Activated CD4-positive, alpha-beta T cell treated with anti-CD3 and anti-CD28 coated beads, Interleukin-2, amount 10 ng/mL, durations not matched to agents 24 days and 14 days (primary cell): Measurements from ENCODE around the gene EXOC4. TPM values are rescaled to one million over a fixed set of nuclear protein-coding genes. Genes with fewer than 3 reads are reported as not detected.

Experiments used
- DNase-seq: peaks from one replicate; pipeline ENCODE4 v3.0.0; 2022
- H3K27ac Mint-ChIP-seq: one replicate; pipeline ENCODE4 v1.8.0; 2022; ENCODE audit warnings: mild to moderate bottlenecking, mixed read lengths
- H3K27me3 Mint-ChIP-seq: one replicate; pipeline ENCODE4 v1.8.0; 2022; ENCODE audit warnings: mixed read lengths
- H3K36me3 Mint-ChIP-seq: one replicate; pipeline ENCODE4 v1.8.0; 2022; ENCODE audit warnings: low read depth, mild to moderate bottlenecking, mixed read lengths
- H3K4me1 Mint-ChIP-seq: one replicate; pipeline ENCODE4 v1.8.0; 2021; ENCODE audit warnings: mixed read lengths
- H3K4me3 Mint-ChIP-seq: one replicate; pipeline ENCODE4 v1.8.0; 2022; ENCODE audit warnings: mild to moderate bottlenecking, moderate library complexity, mixed read lengths
- H3K9me3 Mint-ChIP-seq: one replicate; pipeline ENCODE4 v1.8.0; 2021; ENCODE audit warnings: mixed read lengths
- intact Hi-C: fragments of 100-400 bp; cut with micrococcal nuclease; formaldehyde crosslinking; loops from one replicate; pipeline ENCODE4 v1.15.1; 2023
- total RNA-seq: library from RNA; stranded (reverse); gene quantifications from 2 replicates; pipeline ENCODE4 v1.2.3, GENCODE V29; 2022

Gene EXOC4
- total RNA-seq, 1 donor from 2014 or later: 53.0 TPM

GRCh38 chr7:133517766-133518165, 264.9 kb downstream of the EXOC4 start:
- peaks cover 2% of the 10 kb centered on the region for H3K36me3 Mint-ChIP-seq
- intact Hi-C loops: no loop called here
- H3K9me3 Mint-ChIP-seq: peaks cover 14% of the 10 kb centered on the region
- DNase-seq: no peak
- H3K27me3 Mint-ChIP-seq: no peaks in the 10 kb centered on the region
- no peak overlapping the region for H3K4me3 Mint-ChIP-seq
- no peaks in the 10 kb centered on the region for H3K4me1 Mint-ChIP-seq
- no peak overlapping the region for H3K27ac Mint-ChIP-seq

GRCh38 chr7:133518718-133519117, 265.8 kb downstream of the EXOC4 start:
- DNase-seq: no peak
- Mint-ChIP-seq H3K36me3 (peaks cover 2% of the 10 kb centered on the region), H3K4me3 (no peak overlapping the region), H3K9me3 (peaks cover 14% of the 10 kb centered on the region), H3K27me3 (no peaks in the 10 kb centered on the region), H3K4me1 (no peaks in the 10 kb centered on the region), H3K27ac (no peak overlapping the region)
- intact Hi-C loops: no loop called here

- DNase-seq: no peak
- peaks cover 2% of the 10 kb centered on the region for H3K36me3 Mint-ChIP-seq
Observed at GRCh38 chr7:133520248-133520647, 267.4 kb downstream of the EXOC4 start.

GRCh38 chr7:133522501-133522900, 269.6 kb downstream of the EXOC4 start:
- Mint-ChIP-seq H3K27me3 (no peaks in the 10 kb centered on the region), H3K4me3 (no peak overlapping the region), H3K36me3 (peaks cover 2% of the 10 kb centered on the region), H3K9me3 (peaks cover 5% of the 10 kb centered on the region), H3K27ac (no peak overlapping the region), H3K4me1 (no peaks in the 10 kb centered on the region)
- DNase-seq: no peak
- intact Hi-C loops: no loop called here

More at GRCh38 chr7:133520248-133520647, 267.4 kb downstream of the EXOC4 start:
- Mint-ChIP-seq H3K9me3 (peaks cover 14% of the 10 kb centered on the region), H3K27me3 (no peaks in the 10 kb centered on the region), H3K4me1 (no peaks in the 10 kb centered on the region), H3K27ac (no peak overlapping the region), H3K4me3 (no peak overlapping the region)
- intact Hi-C loops: no loop called here

- H3K4me1 Mint-ChIP-seq: no peaks in the 10 kb centered on the region
- intact Hi-C loops: no loop called here
- no peak overlapping the region for H3K4me3 Mint-ChIP-seq
- H3K27me3 Mint-ChIP-seq: no peaks in the 10 kb centered on the region
- no peaks in the 10 kb centered on the region for H3K9me3 Mint-ChIP-seq
- H3K27ac Mint-ChIP-seq: no peak overlapping the region
- no peaks in the 10 kb centered on the region for H3K36me3 Mint-ChIP-seq
- DNase-seq: no peak
Observed at GRCh38 chr7:133528796-133529195, 275.9 kb downstream of the EXOC4 start.

GRCh38 chr7:133529861-133530260, 277.0 kb downstream of the EXOC4 start:
- Mint-ChIP-seq H3K27ac (no peak overlapping the region), H3K4me3 (no peak overlapping the region), H3K4me1 (no peaks in the 10 kb centered on the region), H3K9me3 (no peaks in the 10 kb centered on the region), H3K27me3 (no peaks in the 10 kb centered on the region), H3K36me3 (no peaks in the 10 kb centered on the region)
- DNase-seq: no peak
- intact Hi-C loops: no loop called here

GRCh38 chr7:133530682-133531081, 277.8 kb downstream of the EXOC4 start:
- Mint-ChIP-seq H3K4me1 (no peaks in the 10 kb centered on the region), H3K36me3 (no peaks in the 10 kb centered on the region), H3K27me3 (no peaks in the 10 kb centered on the region), H3K9me3 (no peaks in the 10 kb centered on the region), H3K27ac (no peak overlapping the region), H3K4me3 (no peak overlapping the region)
- no peak for DNase-seq
- intact Hi-C loops: no loop called here

DNA sequence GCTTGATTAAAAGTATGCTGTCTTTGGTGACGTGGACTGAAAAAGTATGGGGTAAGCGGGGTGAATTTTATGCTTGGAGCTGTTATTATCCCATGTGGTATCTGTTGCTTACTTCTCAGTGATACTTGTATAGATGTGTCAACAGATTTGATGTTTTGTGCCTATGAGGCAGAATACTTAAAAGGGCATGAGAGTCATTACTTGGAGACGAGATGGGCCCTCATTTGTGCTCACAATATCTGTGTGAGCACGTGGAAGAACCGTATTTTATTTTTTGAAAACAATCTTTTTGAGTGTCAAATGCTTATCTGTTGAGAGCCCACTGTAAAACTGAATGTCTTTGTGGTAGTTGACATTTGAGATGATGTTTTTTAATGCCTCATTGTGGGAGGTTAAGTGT, 281.9 kb downstream of the EXOC4 start:
- H3K9me3 Mint-ChIP-seq: no peaks in the 10 kb centered on the region
- H3K36me3 Mint-ChIP-seq: peaks cover 2% of the 10 kb centered on the region
- H3K27ac Mint-ChIP-seq: no peak overlapping the region
- no peaks in the 10 kb centered on the region for H3K4me1 Mint-ChIP-seq
- DNase-seq: no peak
- H3K27me3 Mint-ChIP-seq: no peaks in the 10 kb centered on the region
- H3K4me3 Mint-ChIP-seq: no peak overlapping the region
- intact Hi-C loops: no loop called here

DNA sequence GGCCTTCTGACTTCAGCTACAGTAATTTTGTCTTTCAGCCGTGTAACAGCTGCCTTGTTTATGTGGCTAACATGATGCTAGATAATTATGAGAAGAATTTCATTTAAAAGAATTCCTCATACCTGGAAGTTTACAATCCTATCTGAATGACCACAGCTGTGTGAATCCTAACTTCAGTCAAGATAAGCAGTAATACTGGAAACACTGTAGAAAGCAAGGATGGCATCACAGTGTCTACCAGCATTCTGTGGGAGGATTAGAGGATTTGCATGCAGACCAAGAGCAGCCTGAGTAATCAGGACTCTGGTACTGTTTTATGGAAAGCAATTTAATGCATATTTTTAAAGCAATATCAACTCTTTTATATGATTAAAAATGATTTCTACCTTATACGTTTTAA, 282.4 kb downstream of the EXOC4 start:
- no peak overlapping the region for H3K27ac Mint-ChIP-seq

GRCh38 chr7:133536450-133536849, 283.6 kb downstream of the EXOC4 start:
- intact Hi-C loops: no loop called here
- Mint-ChIP-seq H3K27ac (no peak overlapping the region), H3K4me3 (no peak overlapping the region)

More for the DNA sequence above, 282.4 kb downstream of the EXOC4 start:
- Mint-ChIP-seq H3K27me3 (no peaks in the 10 kb centered on the region), H3K4me1 (no peaks in the 10 kb centered on the region), H3K4me3 (no peak overlapping the region), H3K36me3 (peaks cover 2% of the 10 kb centered on the region), H3K9me3 (no peaks in the 10 kb centered on the region)
- intact Hi-C loops: no loop called here
- DNase-seq: no peak

GRCh38 chr7:133539016-133539415, 286.1 kb downstream of the EXOC4 start:
- DNase-seq: no peak
- no peak overlapping the region for H3K4me3 Mint-ChIP-seq
- intact Hi-C loops: no loop called here
- no peaks in the 10 kb centered on the region for H3K9me3 Mint-ChIP-seq
- peaks cover 2% of the 10 kb centered on the region for H3K36me3 Mint-ChIP-seq
- no peak overlapping the region for H3K27ac Mint-ChIP-seq
- no peaks in the 10 kb centered on the region for H3K4me1 Mint-ChIP-seq
- no peaks in the 10 kb centered on the region for H3K27me3 Mint-ChIP-seq

More at GRCh38 chr7:133536450-133536849, 283.6 kb downstream of the EXOC4 start:
- no peak for DNase-seq
- no peaks in the 10 kb centered on the region for H3K27me3 Mint-ChIP-seq
- peaks cover 2% of the 10 kb centered on the region for H3K36me3 Mint-ChIP-seq
- H3K4me1 Mint-ChIP-seq: no peaks in the 10 kb centered on the region
- H3K9me3 Mint-ChIP-seq: no peaks in the 10 kb centered on the region

GRCh38 chr7:133540096-133540860, 287.4 kb downstream of the EXOC4 start:
- Mint-ChIP-seq H3K27me3 (no peaks in the 10 kb centered on the region), H3K4me3 (no peak overlapping the region), H3K4me1 (no peaks in the 10 kb centered on the region)

GRCh38 chr7:133542209-133542780, 289.4 kb downstream of the EXOC4 start:
- Mint-ChIP-seq H3K4me3 (no peak overlapping the region), H3K36me3 (peaks cover 2% of the 10 kb centered on the region), H3K4me1 (no peaks in the 10 kb centered on the region), H3K27ac (no peak overlapping the region), H3K27me3 (no peaks in the 10 kb centered on the region), H3K9me3 (no peaks in the 10 kb centered on the region)
- no peak for DNase-seq
- intact Hi-C loops: no loop called here

More at GRCh38 chr7:133540096-133540860, 287.4 kb downstream of the EXOC4 start:
- DNase-seq: no peak
- intact Hi-C loops: no loop called here
- Mint-ChIP-seq H3K36me3 (peaks cover 2% of the 10 kb centered on the region), H3K9me3 (no peaks in the 10 kb centered on the region), H3K27ac (no peak overlapping the region)

DNA sequence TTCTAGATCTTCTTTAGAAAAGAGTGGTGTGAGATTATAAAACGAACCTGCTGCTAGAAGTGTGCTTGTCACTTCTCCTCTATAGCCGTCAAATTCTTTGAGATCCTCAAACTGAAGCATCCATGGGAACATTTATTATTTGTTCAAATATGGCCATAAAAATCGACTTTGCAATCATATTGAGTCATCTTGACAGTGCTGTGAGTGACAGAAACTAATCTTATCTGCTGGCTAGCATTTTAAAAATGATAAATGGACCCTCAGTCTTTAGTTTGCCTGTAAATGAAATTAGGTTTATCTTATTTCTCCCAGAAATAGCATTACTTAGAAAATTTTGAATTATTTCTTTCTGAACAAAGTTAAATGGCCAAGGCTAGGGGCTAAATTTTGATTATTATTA, 290.8 kb downstream of the EXOC4 start:
- intact Hi-C loops: no loop called here
- H3K36me3 Mint-ChIP-seq: no peaks in the 10 kb centered on the region
- H3K9me3 Mint-ChIP-seq: peaks cover 3% of the 10 kb centered on the region
- H3K27me3 Mint-ChIP-seq: no peaks in the 10 kb centered on the region
- H3K27ac Mint-ChIP-seq: no peak overlapping the region
- no peaks in the 10 kb centered on the region for H3K4me1 Mint-ChIP-seq
- DNase-seq: no peak
- no peak overlapping the region for H3K4me3 Mint-ChIP-seq
